Germinal center (tissue), 1 donor: Measurements from ENCODE around the gene ANKFN1.

ENCODE experiments used
- DNase-seq: peaks from one replicate; pipeline ENCODE4 v3.0.0; 2012; ENCODE audit warnings: mixed read lengths, low spot score

The ANKFN1 gene

DNA sequence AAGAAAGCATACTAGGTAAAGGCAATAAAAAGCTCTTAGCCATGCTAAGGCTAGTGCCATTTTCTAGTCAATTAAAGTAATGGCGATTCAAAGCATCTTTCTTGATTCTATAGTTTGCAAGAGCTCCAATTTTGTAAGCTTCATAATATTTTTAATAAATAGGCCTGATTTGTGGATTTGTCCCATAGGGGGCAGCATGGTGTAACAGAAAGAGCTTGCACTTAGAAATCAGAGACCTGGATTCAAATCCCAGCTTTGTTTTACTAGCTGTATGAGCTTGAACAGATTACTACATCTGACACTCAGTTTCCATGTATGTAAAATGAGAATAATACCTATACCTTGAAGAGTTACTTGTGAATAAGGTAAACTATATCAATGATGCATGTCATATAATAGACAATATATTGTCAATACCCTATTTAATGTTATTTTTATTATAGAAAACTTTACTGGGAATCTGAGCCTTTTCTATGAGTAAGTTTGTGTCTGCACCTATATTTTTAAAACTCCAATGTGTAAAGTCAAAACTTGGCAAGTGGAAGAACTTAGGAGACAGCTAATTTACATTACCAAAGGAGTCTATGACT, 346.6 kb downstream of the ANKFN1 start:
- no peak for DNase-seq

DNA sequence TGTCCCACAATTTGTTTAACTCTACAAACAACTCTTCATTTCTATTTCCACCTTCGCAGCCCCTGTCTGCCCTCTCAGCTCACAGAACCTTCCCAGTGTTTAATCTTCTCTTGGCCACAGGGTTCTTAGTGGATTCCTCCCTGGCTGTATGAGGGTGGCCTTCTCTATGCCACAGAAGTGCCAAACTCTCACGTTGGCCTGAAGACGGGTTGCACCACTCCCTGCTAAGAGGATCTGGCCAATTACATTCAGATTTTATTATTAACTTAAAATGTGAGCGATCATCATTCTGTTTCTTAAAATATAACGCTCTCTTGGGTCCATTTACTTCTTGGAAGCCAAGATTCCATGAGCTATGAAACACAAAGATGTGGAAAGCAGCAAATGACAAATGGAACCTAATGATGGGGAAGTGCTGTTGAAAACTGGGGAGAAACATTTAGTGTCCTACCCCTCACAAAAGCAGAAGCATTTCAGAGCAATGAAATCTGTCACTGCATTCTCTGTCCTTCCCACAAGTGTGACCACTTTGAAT, 348.9 kb downstream of the ANKFN1 start:
- no peak for DNase-seq

DNA sequence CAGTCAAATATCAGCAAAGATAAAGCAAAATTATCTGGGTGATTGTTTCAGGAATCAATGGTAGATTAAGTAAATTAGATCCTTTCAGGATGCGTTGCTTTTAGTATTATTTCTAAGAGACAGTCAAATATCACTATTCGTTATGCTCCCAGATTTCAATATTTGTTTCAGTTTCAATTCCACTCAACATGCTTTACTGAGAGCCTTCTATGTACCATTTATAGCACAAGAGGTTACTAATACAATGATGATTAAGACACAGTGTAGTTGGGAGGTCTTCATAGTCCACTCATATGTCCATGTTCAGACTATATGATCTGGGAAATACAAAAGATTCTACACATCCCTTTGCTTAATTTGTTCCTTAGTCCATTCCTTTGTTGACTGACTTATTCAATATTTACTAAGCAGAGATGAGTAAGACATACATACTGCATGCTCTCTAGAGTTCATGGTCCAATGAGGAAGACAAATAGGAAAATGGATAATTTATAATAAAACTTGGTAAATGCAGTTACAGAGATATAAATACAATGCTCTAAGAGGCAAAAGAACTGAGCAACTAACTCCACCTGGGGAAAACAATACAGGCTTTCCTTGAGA, 352.0 kb downstream of the ANKFN1 start:
- DNase-seq = no peak

DNA sequence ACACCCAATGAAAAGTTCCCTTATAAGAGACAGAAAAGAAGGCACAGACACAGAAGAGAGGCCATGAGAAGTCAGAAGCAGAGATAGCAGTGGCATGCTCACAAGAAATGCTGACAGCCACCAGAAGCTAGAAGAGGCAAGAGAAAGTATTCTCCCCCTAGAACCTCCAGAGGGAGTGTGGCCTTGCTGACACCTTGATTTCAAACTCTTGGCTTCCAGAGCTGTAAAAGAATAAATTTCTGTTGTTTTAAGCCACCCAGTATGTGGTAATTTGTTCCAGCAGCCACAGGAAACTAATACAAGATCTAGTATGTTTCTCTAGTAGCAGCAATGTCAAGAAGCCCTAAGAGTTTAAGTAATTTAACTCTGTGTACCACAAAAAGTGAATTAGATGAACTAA, 353.1 kb downstream of the ANKFN1 start:
- no peak for DNase-seq

GRCh38 chr17:56510554-56511342, 357.5 kb downstream of the ANKFN1 start:
- no peak for DNase-seq

DNA sequence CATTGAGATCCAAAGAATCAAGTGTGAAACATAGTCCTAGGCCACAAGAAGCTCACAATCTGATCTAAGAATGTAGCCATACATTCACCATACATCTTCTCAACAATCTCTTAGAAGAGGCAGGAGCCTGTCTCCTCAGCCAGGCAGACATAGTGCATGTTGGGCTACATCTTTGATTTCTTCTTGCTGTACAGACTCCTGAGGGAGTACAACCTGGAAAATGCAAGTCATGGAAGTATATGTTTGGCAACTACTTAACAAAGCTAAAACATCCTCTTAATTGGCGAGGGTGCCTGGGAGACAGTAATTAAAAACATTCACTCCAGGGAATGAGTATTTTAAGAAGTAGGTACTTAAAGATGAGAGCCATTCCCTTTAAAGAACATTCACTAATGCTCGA, 361.0 kb downstream of the ANKFN1 start:
- DNase-seq = no peak

DNA sequence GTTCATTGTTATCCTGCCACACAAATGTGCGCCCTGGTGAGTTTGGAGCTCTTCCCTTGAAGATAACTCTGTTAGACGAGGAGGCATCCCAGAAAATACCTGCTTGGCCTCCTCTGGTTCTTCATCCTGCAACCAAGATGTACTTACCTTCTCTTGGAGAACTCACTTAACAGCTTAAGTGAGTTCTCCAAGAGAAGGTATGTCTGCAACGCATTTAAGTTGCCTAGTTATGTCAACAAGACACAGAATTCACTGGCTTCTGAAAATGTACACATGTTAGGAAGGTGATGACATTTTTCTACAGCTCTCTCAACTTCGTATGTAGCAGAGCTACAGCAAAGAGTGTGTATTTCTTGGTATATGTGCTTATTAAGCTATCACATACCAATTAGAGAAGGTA, 361.6 kb downstream of the ANKFN1 start:
- no peak for DNase-seq

DNA sequence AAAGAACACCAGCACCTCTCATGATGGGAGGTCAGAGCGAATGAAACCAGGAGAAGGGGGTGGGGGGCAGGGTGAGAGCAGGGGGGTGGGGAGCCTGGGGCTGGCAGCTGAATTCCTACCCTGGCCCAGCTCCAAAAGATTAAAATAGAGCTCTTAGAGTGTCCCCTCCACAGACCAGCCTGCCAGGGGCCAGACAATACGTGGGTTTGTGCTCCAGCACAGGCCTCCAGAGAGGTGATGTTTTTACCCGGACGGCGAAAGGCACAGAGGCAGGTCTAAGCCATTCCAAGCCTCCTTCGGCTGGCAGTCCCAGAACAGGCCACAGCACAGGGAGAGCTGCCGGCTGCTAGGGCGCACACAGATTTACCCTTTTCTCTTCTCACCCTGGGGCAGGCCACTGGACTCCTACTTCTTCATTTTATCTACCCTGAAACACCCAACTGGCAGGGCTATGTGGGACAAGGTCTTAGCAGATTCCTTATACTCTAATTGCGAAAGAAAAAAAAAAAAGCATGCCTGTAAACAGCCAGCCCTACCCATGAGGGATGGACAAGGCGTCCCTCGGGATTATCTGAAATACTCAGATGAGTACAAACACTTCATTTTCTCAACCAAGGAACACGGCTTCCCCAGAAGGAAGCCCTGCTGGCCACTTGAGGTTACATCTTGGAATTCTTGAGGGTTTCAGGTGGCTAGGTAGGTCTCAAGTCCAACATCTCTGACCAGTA, 368.3 kb downstream of the ANKFN1 start:
- DNase-seq = no peak

DNA sequence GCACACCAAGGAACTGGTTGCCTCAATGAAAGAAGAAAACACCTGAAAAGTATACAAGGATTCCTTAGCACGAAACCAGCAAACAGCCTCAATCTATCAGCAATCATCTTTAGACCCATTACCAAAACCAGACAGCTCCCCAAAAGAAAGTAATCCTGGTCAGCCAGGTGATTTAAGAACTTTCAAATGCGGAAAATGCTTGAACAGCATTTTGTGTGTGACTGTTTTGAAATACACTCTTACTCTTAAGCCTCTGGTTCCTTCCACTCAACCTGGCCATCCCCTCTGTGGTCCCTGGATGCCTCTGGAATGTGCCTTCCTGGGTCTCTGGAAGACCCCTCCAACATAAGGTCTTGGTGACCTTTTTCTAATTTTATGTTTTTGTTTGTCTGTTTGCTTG, 369.8 kb downstream of the ANKFN1 start:
- no peak for DNase-seq

GRCh38 chr17:56528696-56529095, 375.4 kb downstream of the ANKFN1 start:
- no peak for DNase-seq

GRCh38 chr17:56532926-56533325, 379.7 kb downstream of the ANKFN1 start:
- no peak for DNase-seq

DNA sequence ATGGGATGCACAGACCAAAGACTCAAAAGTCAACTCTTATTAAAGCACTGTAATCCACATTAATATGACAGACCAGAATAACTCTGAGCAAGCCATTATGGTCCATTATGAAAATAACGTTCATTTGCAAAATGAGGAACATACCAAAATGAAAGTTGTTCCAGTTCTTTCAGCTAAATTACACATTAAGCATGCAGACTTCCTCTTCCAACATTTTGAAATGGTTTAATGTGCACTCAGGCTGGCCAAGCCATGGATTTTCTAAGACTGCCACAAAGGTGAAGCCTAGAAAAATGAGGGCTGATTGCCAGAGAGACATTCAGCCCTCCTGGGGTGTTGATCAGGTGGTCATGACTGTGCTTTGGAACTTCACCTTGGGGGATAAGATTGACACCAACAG, 383.5 kb downstream of the ANKFN1 start:
- no peak for DNase-seq

DNA sequence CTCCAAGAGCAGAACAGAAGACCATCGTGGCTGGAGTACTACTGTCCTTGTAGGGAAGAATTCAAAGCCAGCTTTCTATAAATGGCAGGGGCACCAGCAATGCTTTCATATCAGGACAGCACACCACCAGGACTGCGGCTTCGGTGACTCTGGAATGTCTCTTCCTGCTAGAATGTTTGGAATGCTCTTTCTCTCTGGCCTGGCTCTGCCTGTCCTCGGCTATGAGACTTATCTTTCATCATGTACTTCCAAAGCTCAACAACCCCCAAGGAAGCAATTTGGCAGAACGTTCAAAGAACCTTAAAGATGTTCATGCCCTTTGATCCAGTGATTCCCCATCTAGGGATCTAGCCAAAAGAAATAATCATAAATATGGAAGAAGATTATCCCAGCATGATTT, 387.6 kb downstream of the ANKFN1 start:
- no peak for DNase-seq

DNA sequence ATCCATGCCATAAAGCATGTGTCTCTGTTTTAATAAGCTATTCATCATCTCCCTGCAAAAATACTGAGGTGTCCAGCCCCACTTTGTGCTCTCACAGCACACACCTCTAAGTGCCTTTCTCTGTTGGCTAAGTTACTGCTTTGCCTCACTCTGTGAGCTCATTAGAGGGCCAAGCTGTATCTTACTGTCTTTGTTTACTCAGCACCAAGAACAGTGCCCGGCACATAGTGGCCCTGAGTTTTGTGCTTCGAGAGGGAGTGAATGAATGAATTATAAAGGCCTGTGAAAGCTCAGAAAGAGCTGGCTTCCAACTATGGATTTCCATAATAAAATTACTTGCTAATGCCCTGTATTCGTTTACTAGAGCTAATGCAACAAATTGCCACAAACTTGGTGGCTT, 390.0 kb downstream of the ANKFN1 start:
- DNase-seq = no peak

DNA sequence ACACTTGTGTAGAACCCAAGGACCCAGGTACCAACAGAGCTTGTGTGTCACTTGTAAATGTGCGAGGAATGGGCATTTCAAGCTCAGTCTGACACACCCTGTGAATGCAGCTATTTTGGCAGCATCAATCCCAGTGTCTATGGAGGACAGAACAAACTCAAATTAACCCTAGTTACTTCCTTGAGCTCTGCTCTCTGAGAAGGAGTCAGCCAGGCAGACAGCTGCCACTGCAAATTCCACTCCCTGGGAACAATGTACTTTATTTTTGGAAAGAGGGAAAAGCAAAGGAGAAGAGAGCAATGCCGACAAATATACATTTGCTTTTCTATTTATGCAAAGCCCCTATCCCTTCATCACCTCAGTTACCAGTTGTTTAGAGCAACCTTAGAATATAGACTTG, 391.8 kb downstream of the ANKFN1 start:
- no peak for DNase-seq

DNA sequence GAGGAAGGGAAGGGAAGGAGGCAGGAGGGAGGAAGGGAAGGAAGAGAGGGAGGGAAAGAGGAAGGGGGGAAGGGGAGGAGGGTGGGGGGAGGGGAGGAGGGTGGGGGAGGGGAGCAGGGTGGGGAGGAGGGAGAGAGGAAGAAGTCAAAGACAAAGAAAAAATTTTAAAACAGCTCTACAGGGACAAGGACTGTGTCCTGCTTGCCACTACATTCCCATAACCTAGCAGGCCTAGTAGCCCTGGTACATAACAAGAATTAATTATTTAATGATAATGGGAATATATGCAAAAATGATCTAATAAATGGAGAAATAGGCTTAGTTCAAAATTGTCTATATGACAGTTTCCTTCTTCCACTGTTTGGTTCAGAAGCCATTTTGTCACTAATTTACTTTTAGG, 392.7 kb downstream of the ANKFN1 start:
- DNase-seq = no peak

- DNase-seq = no peak
Observed at GRCh38 chr17:56548661-56549060, 395.4 kb downstream of the ANKFN1 start.

DNA sequence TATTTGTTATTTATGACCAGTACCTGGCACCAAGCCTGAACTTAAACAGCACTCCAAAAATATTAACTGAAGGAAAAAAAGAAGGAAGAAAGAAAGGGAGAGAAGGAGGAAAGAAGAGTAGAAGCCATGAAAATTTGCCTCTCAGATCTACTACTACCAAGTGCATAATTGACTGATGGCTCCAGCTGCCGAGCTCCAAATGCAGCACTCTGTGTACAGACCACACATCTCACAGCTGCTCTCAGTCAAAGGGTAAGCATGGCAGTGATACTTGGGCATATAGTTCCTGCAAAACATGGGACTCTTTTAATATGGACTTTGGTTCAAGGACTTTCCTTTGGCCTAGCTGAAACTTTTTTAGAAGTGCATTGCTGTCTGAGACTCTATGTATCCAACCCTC, 396.2 kb downstream of the ANKFN1 start:
- no peak for DNase-seq

GRCh38 chr17:56557682-56558081, 404.4 kb downstream of the ANKFN1 start:
- DNase-seq = no peak

- no peak for DNase-seq
Observed at GRCh38 chr17:56558088-56558487, 404.8 kb downstream of the ANKFN1 start.
